NAMALWA (cell line): Measurements from ENCODE around the gene RFX7.
A peak's percentile ranks its signal among the peaks of the same experiment; 100 is the strongest.

Source experiments
- DNase-seq: peaks from one replicate; pipeline ENCODE4 v3.0.0-alpha.2; 2015; ENCODE audit warnings: low spot score

RFX7 gene

GRCh38 chr15:56045068-56045748, 198.5 kb downstream of the RFX7 start:
- no peak for DNase-seq

- DNase-seq = peak; percentile 6
Measured at GRCh38 chr15:56042982-56043980, 200.4 kb downstream of the RFX7 start.

GRCh38 chr15:56042498-56042897, 201.2 kb downstream of the RFX7 start:
- no peak for DNase-seq

- DNase-seq = no peak
Measured at GRCh38 chr15:56042031-56042430, 201.6 kb downstream of the RFX7 start.

- no peak for DNase-seq
Measured at GRCh38 chr15:56040081-56041035, 203.3 kb downstream of the RFX7 start.

GRCh38 chr15:56038707-56039106, 205.0 kb downstream of the RFX7 start:
- DNase-seq = no peak

GRCh38 chr15:56038015-56038414, 205.7 kb downstream of the RFX7 start:
- peak; percentile 10 for DNase-seq
